Stimulated activated CD4-positive, alpha-beta T cell treated with anti-CD3 and anti-CD28 coated beads, Interleukin-4, amount 100 ng/mL, for 48 hours (primary cell): Measurements from ENCODE around the gene CEMIP.
"Not testable (repeated sequence)": the region's sequence is repeated elsewhere in the genome, so short reads cannot be mapped to it uniquely, and the experiment has no call there.

Experiments
- DNase-seq, 2 donors: peaks; one replicate each; pipeline ENCODE4 v3.0.0-alpha.2; 2020; ENCODE audit warnings: low read depth in 2 of 2

The CEMIP gene

DNA sequence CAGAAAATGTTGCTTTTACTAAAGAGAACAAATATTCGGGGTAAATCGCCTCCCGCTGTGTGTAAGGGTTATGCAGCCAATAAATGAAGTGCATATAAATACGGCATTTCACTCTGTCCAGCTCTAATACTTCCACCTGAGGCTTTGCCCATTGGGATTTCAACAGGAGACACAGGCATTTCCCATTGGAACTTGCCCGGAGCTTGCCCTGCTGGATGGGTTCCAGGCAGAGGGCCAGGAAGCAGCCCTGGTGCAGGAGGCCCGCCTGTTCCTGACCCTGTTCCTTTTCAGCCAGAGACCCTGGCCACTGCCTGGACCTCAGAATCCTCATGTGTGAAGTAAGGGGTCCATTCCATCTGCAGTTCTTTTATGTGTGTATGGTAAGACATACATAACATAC, 17.4 kb upstream of the CEMIP start:
- DNase-seq = no peak

- DNase-seq = not testable (repeated sequence)
Measured at GRCh38 chr15:80763235-80763634, 15.9 kb upstream of the CEMIP start.

GRCh38 chr15:80764535-80764934, 14.6 kb upstream of the CEMIP start:
- DNase-seq = no peak

GRCh38 chr15:80766275-80766674, 12.9 kb upstream of the CEMIP start:
- DNase-seq = no peak

DNA sequence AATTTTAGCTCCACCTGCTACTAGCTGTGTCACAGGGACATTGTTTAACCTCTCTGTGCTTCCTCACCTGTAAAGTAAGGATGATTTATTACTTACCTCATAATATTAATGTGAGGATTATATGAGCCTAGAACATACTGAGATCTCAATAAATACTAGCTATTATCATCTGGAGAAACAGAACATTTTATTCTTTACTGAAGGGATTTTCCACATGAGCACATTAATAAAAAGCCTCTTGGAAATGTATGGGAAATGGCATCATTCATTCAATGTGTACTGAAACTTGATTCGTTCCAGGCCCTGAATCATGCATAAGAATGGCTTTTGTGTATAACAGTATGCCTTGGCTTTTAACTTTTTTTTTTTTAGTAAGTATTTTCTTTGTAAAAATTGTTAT, 11.0 kb upstream of the CEMIP start:
- no peak for DNase-seq

GRCh38 chr15:80769153-80769828, 9.9 kb upstream of the CEMIP start:
- DNase-seq = no peak

- DNase-seq = no peak
Measured at GRCh38 chr15:80769829-80770705, 9.1 kb upstream of the CEMIP start.

- DNase-seq = no peak
Measured at GRCh38 chr15:80773122-80773551, 6.0 kb upstream of the CEMIP start.

DNA sequence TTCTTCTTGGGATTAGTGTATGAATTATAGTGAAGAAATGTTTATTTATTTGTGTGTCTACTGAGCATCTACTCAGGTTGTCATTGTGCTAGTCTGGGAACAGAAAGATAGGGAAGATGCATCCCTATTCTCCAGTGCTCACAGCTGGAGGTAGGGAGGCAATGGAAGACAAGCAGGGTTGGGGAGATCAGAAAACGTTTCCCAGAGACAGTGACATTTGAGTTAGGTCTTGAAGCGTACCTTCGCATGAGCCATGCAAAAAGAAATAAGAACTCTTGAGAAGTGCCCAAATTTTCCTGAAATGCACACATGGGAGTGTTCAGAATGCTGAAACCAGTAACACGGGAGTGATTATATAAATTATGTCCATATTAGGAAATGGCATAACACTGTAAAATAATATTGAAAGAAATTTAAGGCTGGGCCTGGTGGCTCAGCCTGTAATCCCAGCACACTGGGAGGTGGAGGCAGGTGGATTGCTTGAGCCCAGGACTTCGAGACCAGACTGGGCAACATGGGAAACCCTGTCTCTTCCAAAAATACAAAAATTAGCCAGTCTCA, 5.3 kb upstream of the CEMIP start:
- DNase-seq = no peak

- DNase-seq = no peak
Measured at GRCh38 chr15:80774486-80774885, 4.7 kb upstream of the CEMIP start.

DNA sequence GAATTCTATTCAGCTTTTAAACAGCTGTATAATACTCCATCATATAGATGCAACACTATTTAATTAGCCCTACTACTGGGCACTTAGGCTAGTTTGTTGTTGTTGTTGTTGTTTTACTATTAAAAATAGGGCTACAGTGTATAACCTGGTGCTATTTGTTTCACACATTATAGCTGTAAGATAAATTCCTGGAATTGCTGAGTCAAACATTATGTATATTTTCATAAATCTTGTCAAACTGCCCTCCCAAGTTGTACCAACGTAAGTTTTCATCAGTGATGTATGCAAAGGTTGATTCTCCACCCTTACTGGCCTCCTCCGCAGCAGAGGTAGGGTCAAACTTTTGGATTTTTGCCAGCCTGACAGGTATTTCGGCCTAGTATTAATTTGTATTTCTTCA, 3.8 kb upstream of the CEMIP start:
- DNase-seq = no peak

- DNase-seq = peak; percentile 54 to 57
Measured at GRCh38 chr15:80776420-80777045, 2.6 kb upstream of the CEMIP start.

- DNase-seq = no peak
Measured at GRCh38 chr15:80777137-80777536, 2.0 kb upstream of the CEMIP start.

DNA sequence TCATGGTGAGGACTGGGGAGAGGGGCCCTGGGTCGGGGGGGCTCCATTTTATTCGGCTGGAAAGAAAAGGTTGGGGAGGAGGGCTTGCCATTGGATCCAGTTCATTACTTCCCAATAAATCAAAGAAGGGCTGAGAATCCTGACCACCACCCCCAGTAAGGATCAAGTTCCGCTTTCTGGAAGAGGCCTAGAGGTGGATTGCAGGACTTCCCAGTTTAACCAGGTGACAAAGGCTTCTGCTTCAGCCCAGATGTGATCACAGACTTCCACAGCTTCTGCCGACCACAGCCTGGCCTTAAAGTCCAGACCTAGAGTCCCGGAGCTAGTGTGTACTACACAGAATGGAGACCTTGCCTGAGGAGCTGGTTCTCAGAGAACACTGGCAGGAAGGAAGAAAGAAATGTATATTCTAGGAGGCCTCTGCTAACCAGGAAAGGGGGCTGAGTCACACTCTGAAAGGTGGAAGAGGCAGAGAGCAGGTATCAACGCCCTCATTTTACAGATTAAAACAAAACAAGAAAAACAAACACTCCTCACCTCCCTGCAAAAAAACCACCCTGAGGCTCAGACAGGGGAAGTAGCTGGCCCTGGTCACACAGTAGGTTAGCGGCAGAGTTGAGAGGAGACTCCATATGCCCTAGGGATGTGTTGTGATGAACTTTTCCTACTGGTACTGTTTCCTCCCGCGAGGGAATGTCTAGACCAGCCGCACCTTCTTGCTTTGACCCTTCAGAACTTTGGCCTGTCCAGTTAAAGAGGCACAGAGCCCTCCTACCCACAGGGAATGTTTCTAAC, 1.1 kb upstream of the CEMIP start:
- DNase-seq = no peak

DNA sequence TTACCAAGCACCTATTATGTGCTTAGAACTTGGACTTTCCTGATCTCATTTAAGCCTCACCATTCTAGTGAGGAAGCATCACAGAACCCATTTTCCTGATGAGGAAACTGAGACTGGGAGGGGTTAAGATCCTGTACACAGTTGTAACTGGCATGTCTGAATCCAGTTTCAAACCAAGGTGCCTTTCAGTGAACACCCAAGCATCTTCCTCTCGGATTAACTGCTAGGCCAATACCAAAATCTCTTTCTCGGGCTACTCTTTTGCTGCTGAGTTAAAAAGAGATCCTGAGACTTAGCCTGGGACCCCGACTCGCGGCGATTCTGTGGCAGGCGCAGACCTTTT, 578 bp upstream of the CEMIP start:
- DNase-seq = no peak

DNA sequence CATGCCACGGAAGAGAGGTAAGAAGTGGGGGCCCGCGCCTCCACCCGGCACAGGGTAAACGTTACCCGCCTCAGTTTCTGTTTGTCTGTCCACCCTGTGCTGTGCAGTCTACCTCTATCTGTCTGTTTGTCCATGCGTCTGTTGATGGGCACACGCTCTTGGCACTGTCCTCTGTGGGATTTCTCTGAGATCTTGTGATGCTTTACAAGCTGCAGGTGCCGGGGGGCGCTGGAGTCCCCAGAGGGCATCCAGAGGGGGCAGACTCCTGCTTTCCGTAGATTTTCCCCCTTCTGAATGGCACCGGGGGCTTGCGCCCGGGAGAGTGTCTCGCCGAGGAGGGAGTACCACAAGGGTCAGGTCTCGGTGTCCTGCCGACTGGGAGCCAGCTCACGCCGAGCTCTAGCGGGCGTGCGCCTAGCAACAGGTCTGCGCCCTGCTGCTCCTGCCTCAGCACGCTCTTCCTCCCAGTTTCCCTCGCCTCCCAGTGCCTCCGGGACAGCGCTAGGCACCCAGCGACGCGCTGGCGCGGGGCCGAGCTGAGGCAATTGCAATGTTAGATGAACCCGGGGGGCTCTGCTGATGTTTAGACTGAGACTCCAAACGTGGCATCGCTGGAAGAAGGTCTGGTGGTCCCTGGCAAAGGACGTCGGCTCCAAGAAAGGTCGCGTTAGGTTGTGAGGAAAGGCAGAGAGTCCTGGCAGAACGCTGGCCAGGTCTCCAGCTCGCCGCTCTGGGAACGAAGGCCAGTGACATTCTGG, 667 bp downstream of the CEMIP start:
- no peak for DNase-seq

- no peak for DNase-seq
Measured at GRCh38 chr15:80780416-80781221, 1.4 kb downstream of the CEMIP start.

GRCh38 chr15:80783260-80783659, 4.1 kb downstream of the CEMIP start:
- no peak for DNase-seq

DNA sequence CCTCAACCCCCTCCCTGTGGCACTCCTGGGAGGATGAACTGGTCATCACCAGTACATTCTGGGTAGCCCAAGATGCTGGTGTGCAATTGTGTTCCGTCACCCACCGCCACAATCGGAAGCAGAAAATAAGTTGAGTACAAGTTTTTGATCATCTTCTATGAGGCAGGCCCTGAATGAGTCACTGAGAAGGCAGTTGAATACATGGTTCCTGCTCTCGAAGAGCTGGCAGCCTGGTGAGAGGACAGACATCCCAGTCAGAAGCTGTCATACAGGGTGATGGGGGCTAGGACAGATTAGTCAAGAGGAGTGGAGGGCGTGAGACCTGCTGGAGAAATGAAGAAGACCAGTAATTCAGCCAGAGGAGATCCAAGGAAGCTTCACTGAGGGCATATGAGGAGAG, 6.2 kb downstream of the CEMIP start:
- no peak for DNase-seq

DNA sequence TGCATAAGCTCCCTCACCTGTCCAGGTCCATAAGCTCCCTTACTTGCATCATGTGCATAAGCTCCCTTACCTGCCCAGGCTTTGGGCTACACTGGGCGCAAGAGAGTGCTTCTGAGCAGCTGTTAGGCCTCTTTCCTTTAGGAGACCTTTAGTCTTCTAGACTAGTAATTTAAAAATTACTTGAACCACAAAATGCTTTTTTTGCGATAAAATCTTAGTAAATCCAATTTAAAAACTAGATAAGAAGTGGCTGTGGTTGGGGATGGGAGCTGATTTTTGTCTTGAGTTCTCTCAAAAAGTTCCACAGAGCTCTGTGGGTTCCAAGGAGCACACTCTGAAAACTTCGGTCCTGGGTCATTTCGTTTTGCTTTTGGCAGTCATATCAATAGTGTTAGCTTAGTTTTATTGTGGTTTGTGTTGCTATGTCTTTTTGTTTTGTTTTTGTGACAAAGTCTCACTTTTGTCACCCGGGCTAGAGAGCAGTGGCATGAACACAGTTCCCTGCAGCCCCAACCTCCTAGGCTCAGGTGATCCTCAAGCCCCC, 6.7 kb downstream of the CEMIP start:
- no peak for DNase-seq
